Activated T-cell treated with anti-CD3 and anti-CD28 coated beads, Interleukin-2, amount 50 U/mL, for 48 hours (primary cell): ENCODE measurements around the gene HHATL.

Source experiments
- DNase-seq, 2 experiments: peaks; one replicate each; pipeline ENCODE4 v3.0.0-alpha.2; 2020

Gene HHATL

DNA sequence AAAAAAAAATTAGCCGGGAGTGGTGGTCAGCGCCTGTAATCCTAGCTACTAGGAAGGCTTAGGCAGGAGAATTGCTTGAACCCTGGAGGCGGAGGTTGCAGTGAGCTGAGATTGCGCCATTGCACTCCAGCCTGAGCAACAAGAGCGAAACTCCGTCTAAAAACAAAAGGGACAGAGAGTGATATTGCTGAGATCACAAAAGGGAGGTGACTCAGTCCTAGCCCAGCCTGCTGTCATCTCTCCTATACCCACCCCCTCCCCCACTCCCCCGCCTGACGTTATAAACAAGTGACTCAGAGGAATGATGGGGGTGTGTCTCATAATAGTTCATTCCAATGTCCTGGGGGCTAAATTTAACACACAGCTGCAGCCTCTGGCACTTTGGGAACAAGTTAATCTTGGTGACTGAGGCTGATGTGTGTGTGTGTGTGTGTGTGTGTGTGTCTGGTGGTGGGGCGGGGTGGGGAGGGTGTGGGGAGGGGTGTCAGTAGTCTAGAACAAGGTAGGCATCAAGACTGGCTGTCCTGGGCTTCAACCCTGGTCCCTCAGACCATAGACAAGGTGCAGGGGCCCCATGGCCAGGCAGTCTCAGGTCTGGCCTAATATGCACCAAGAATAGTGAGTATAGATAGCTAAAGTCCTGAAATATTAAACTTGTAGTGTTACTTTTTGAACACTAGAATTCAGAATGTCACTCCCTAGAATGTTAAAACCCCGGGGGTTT lies 18.6 kb downstream of the HHATL start:
- peak; percentile 68 to 70 for DNase-seq

DNA sequence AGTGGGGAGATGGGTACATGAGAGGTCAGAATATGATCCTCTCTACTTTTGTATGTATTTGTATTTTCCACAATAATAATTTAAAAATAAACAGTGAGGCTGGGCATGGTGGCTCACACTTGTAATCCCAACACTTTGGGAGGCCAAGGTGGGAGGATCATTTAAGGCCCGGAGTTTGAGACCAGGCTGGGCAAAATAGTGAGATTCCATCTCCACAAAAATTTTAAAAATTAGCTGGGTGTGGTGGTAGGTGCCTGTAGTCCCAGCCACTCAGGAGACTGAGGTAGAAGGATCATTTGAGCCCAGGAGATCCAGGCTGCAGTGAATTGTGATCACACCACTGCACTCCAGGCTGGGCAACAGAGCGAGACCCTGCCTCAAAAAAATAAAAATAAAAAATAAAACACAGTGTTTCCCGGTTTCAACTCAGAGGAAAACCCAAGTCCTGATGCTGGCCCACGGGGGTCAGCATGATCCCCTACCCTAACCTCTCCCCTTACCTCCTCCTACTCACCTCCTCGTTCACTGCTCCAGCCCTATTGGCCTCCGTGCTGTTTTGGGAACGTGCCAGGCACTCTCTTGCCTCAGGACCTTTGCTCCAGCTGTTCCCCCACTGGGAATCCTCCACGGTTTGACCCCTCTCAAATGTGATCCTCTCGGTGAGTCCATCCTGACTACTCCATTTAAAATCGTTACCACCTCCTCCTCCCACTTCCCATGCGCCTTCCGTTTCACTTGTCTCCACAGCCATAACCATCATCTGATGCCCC lies 20.1 kb downstream of the HHATL start:
- DNase-seq: no peak

DNA sequence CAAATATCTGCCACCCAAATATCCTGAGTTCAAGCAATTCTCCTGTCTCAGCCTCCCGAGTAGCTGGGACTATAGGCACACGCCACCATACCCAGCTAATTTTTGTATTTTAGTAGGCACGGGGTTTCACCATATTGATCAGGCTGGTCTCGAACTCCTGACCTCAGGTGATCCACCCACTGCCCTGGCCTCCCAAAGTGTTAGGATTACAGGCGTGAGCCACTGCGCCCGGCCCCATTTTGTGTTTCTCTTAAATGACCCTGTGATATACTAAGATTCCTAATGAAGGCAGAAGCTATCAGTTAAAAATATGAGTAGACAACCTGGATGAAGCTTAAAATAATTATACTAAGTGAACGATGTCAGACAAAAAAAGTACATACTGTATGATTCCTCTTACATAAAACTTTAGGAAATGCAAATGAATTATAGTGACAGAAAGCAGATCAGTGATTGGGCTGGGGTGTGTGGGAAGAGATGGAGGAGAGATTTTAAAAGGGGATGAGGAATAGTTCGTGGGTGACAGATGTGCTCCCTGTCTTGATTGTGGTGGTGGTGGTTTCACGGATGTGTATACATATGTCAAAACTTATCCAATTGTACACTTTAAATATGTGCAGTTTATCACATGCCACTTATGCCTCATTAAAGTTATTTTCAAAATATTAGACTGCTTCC lies 21.1 kb downstream of the HHATL start:
- no peak for DNase-seq

DNA sequence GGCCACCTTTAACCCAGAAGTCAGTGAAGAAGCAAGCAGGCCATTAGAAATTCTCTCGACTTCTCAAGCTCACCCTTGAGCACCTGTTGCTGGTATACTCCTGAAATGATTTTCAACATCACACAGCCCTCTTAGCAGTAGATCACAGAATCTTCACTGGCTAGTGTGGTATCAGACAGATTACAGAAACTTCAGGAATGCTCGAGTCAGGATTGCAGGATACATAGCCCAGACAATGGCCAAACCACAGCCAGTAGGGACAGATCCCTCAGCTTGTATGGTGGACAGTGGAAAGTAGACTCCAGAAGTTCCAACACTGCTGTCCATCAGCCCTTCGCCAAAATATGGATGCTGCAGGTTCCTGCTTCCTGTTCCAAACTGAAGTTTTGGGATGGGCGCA lies 21.8 kb downstream of the HHATL start:
- no peak for DNase-seq

DNA sequence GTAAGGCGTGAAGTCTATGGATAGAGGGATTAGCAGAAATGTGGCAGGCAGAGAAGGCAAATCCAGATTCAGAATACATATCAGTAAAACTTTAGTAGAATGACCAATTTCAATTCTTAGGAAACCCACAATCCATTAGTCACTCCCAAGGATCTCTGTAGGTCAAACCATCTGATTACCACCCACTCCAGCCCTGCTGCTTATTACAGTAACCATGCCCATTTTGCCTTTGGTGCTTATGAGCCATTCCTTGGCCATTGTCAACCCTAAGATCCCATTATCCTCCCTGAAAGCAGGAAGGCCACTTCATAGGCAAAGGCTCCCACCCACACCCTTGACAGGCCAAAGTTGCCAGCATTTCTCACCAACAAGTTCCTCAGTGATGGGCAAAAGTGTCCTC lies 22.3 kb downstream of the HHATL start:
- DNase-seq: no peak

DNA sequence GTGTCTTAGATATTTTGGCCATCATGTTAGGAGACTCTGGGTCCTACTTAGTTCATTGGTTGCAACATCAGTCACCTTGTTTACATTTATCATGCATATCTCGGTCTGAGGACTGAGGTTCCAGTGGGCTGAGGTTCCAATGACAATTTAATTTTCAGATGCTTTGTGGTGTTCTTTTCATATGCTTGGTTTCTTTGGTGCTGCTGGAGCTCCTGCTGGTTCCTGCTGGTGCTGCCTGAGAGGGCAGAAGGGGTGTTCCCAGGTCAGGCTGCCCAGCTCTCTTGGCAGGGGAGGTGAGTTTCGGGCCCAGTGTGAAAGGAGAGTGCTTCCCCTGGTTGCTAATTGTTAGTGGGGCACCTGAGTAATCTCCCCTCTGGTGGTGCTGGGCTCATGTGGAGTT lies 24.2 kb downstream of the HHATL start:
- no peak for DNase-seq

GRCh38 chr3:42675909-42676308 lies 26.7 kb downstream of the HHATL start:
- DNase-seq: no peak

- DNase-seq: no peak
These were observed 28.5 kb downstream of the HHATL start for GRCh38 chr3:42674146-42674545.

DNA sequence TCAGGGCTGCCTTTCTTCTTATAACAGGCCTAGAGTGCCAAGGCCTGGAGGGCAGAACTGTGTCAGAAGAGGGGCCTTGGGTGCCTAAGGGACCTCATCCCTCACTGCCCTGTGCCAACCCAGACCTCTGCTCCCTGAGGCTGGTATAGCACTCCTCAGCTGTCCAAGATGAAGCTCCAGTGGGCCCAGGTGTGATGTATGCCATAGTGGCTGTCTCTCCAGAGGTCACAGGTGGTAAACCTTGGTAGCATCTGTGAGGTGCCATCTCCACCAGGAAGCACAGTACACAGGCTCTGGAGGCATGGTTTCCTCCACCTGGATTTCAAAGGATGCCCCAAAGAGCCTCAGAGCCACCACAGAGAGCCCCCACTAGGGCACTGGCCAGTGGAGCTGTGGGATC lies 29.5 kb downstream of the HHATL start:
- no peak for DNase-seq

DNA sequence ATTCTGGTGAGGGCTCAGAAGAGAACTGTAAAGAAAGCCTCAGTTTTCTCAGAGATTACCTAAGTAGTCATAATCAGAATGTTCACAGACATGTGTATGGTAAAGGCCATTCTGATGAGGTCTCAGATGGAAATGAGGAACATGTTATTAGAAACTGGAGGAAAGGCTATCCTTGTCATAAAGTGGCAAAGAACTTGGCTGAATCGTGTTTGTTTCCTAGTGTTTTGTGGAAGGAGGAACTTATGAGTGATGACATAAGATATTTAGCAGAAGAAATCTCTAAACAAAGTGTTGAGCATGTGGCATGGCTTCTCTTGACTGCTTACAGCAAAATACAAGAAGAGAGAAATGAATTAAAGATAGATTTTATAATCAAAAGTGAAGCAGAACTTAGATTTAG lies 30.1 kb downstream of the HHATL start:
- DNase-seq: no peak

DNA sequence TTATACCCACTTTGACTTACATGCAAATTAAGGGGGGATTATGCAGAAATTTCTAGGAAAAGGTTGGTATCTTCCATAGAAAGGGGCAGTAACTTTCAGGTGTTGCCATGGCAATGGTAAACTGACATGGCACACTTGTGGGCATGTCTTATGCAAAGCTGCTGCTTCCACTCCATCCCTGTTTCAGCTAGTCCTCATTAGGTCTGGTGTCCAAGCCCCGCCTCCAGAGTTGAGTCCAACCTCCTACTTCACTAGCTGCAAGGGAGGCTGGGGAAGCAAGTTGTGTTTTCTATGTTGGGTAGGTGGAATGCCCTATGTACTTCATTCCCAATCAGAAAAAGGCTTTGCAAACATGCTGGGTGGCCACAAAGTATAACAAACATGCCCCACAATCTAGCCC lies 31.9 kb downstream of the HHATL start:
- DNase-seq: no peak

DNA sequence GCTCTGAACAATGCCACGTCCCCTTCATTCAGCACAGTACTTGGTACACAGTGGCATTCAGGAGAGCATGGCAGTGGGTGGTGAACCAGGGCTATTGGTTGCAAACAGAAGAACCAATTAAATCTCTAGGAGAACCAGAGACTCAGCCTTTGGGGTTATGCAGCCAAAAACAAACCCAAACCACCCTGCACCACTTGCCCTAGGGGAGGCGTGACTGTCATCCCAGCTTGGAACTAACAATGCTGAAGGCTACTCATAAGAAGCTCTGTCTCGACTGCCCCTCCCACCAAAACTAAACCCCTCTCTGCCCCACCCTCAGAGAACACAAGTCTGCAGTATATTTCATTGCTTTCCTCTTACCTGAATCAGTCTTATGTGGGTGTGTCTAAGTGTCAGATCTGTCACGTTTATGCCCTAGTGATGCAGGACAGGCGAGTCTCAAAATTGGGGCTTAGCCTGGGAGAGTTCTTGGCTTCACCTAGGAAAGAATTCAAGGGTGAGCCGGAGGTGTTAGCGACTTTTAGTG lies 32.5 kb downstream of the HHATL start:
- DNase-seq: no peak

GRCh38 chr3:42668793-42669217 lies 33.8 kb downstream of the HHATL start:
- no peak for DNase-seq

GRCh38 chr3:42668413-42668760 lies 34.2 kb downstream of the HHATL start:
- no peak for DNase-seq

DNA sequence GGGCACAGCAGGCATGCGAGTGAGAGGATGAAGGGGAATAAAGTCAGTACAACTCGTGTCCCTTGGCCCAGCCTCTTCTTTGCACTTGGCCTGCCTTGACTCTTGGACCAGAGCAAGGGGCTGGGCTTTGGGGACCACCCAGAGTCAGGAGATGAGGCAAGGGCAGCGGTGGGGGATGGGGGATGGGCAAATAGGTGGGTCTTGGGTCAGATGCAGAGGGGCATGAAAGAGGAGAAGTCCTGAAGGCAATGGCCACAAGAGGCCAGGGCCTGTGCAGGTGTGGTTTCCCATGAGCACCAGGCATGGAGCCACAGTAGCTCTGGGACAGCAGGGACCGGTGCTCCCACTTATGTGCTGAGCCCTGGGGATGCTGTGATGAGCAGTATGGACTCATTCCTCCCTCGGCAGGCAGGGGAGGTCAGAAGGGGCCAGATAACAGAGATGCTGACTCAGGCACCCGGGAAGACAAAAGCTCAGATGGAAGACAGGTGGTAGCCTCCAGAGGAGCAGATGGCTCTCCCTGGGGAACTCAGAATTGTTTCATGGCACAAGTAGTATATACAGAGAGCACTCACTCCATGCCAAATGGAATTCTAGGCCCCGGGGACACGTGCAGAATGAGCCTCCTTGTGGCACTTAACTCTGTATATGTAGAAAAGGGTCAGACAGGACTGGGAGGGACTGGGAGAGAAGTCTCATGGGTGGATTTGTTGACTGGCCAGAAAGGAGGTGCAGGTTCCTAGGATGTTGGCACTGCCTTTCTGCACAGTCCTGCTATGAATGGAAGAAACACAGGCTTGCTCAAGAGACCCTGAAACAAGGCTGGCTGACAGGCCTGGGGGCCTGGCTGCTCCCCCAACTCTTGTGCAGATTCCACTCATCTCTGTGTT lies 34.8 kb downstream of the HHATL start:
- DNase-seq: peak in 1 of 2 experiments; percentile 4

GRCh38 chr3:42667096-42667522 lies 35.5 kb downstream of the HHATL start:
- peak in 1 of 2 experiments; percentile 10 for DNase-seq

GRCh38 chr3:42666577-42666998 lies 36.0 kb downstream of the HHATL start:
- DNase-seq: peak in 1 of 2 experiments; percentile 13

DNA sequence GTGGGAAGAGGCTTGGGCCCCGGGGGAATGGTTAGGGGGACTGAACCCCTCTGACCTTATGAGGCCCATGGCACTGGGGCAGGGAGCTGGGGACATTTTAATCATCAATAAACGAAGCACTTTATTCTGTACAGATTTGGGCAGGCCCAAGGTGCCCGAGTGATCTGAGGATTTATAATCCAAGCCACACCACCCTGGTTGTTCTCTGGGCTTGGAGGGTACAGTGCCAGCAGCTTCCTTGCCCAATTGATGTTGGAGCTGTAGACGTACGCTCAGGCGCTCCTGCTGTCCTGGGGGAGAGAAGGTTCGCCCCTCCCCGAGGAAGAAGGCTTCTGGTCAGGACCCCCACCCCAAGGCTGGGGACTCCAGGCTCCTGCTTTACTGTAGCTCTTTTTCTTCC lies 36.6 kb downstream of the HHATL start:
- peak in 1 of 2 experiments; percentile 7 for DNase-seq

- peak; percentile 14 to 16 for DNase-seq
These were observed 37.3 kb downstream of the HHATL start for GRCh38 chr3:42665050-42665878.

GRCh38 chr3:42664438-42664803 lies 38.2 kb downstream of the HHATL start:
- peak in 1 of 2 experiments; percentile 3 for DNase-seq

DNA sequence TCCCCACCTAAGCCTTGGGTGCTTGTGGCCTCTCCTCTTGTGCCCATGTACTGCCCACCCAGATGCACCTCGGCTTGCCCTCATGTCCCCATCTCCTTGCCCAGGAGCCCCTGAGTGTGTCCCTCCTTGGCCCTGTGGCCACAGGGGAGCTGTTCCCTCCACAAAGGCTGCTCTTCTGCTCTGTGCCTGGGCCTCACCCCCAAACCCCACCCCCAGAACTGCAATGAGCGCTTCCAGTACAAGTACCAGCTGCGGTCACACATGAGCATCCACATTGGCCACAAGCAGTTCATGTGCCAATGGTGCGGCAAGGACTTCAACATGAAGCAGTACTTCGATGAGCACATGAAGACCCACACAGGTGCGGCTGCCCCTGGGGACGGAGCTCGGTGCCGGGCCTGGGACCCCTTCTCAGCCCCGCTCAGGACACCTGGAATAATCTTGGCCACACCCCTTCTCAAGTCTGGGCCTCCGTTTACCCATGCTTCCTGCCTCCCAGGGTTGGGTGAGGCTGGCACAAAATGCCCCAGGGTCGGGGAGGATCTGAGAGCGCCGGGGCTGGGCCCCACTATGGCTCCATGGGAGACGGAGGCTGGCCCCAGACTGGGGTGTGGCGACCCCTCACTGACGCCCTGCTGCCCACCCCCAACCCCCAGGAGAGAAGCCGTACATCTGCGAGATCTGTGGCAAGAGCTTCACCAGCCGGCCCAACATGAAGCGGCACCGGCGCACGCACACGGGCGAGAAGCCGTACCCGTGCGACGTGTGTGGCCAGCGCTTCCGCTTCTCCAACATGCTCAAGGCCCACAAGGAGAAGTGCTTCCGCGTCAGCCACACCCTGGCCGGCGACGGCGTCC lies 38.8 kb downstream of the HHATL start:
- peak in 1 of 2 experiments; percentile 13 for DNase-seq
